Liver (tissue), 9 donors: ENCODE measurements around the gene CNOT11. TPM values are rescaled to one million over a fixed set of nuclear protein-coding genes. Genes with fewer than 3 reads are reported as not detected.

Experiments
- DNase-seq: peaks from one replicate; pipeline ENCODE4 v3.0.0-alpha.2; 2017; ENCODE audit warnings: low spot score
- H3K27ac ChIP-seq, 2 donors: one replicate each; pipeline ENCODE4 v1.7.0; 2013; ENCODE audit warnings: inconsistent platforms in 2 of 2, low read length in 2 of 2, control low read depth in 1 of 2, low read depth in 1 of 2, mild to moderate bottlenecking in 1 of 2
- H3K27me3 ChIP-seq, 4 donors: one replicate each; pipeline versions ENCODE4 v1.6.1 to v1.7.0; 2013; ENCODE audit warnings: low read length in 3 of 4, inconsistent platforms in 1 of 4, mild to moderate bottlenecking in 1 of 4, moderate library complexity in 1 of 4; ENCODE audit not compliant: control insufficient read depth in 4 of 4, insufficient read depth in 4 of 4
- H3K36me3 ChIP-seq, 4 donors: one replicate each; pipeline versions ENCODE4 v1.6.1 to v1.7.0; 2013; ENCODE audit warnings: low read length in 3 of 4, mild to moderate bottlenecking in 3 of 4, low read depth in 1 of 4, moderate library complexity in 1 of 4; ENCODE audit not compliant: control insufficient read depth in 4 of 4, insufficient read depth in 3 of 4
- H3K4me1 ChIP-seq, 4 donors: one replicate each; pipeline versions ENCODE4 v1.6.1 to v1.7.0; 2013; ENCODE audit warnings: low read length in 3 of 4, mild to moderate bottlenecking in 3 of 4, moderate library complexity in 1 of 4; ENCODE audit not compliant: control insufficient read depth in 4 of 4, insufficient read depth in 4 of 4
- H3K4me3 ChIP-seq, 3 donors: one replicate each; pipeline versions ENCODE4 v1.6.1 to v1.7.0; 2013; ENCODE audit warnings: low read length in 3 of 3, control low read depth in 1 of 3, low read depth in 1 of 3, mild to moderate bottlenecking in 1 of 3
- H3K9ac ChIP-seq, 2 donors: one replicate each; pipeline ENCODE4 v1.7.0; 2013; ENCODE audit warnings: low read length in 2 of 2, mild to moderate bottlenecking in 2 of 2, moderate library complexity in 2 of 2, control low read depth in 1 of 2, low read depth in 1 of 2
- H3K9me3 ChIP-seq, 4 donors: one replicate each; pipeline versions ENCODE4 v1.6.1 to v1.7.0; 2013; ENCODE audit warnings: low read length in 3 of 4; ENCODE audit not compliant: control insufficient read depth in 4 of 4
- ATF3 ChIP-seq: IDR thresholded peaks from 2 replicates; pipeline ENCODE4 v1.6.1; 2016; ENCODE audit warnings: antibody characterized with exemption
- CTCF ChIP-seq: fragments of 150-350 bp; IDR thresholded peaks from 2 replicates; pipeline ENCODE4 v1.5.1; 2017; ENCODE audit warnings: improper control_type of control experiment, low read depth, low read length; ENCODE audit not compliant: missing input control
- EGR1 ChIP-seq, 2 donors: IDR thresholded peaks; 2 replicates each; pipeline ENCODE4 v1.6.1; 2016 to 2018; ENCODE audit warnings: antibody characterized with exemption in 2 of 2, low read depth in 2 of 2
- FOXA1 ChIP-seq: IDR thresholded peaks from 2 replicates; pipeline ENCODE4 v1.6.1; 2016; ENCODE audit warnings: antibody characterized with exemption
- FOXA2 ChIP-seq: IDR thresholded peaks from 2 replicates; pipeline ENCODE4 v1.6.1; 2016; ENCODE audit warnings: antibody characterized with exemption
- GABPA ChIP-seq, 2 donors: IDR thresholded peaks in 1 of 2; conservative IDR thresholded peaks in 1 of 2; 2 replicates each; pipeline ENCODE4 v1.6.1; 2016; ENCODE audit warnings: antibody characterized with exemption in 2 of 2, mild to moderate bottlenecking in 1 of 2, moderate library complexity in 1 of 2
- HNF4A ChIP-seq, 2 donors: conservative IDR thresholded peaks; 2 replicates each; pipeline ENCODE4 v1.6.1; 2016; ENCODE audit warnings: antibody characterized with exemption in 2 of 2, mild to moderate bottlenecking in 2 of 2
- HNF4G ChIP-seq: IDR thresholded peaks from 2 replicates; pipeline ENCODE4 v1.6.1; 2016; ENCODE audit warnings: antibody characterized with exemption
- JUND ChIP-seq, 2 donors: IDR thresholded peaks; 2 replicates each; pipeline ENCODE4 v1.6.1; 2016; ENCODE audit warnings: antibody characterized with exemption in 2 of 2
- NR2F2 ChIP-seq: IDR thresholded peaks from 2 replicates; pipeline ENCODE4 v1.6.1; 2016; ENCODE audit warnings: antibody characterized with exemption
- RAD21 ChIP-seq, 2 donors: IDR thresholded peaks; 2 replicates each; pipeline ENCODE4 v1.6.1; 2016; ENCODE audit warnings: antibody characterized with exemption in 2 of 2, mild to moderate bottlenecking in 2 of 2
- REST ChIP-seq: IDR thresholded peaks from 2 replicates; pipeline ENCODE4 v1.6.1; 2016; ENCODE audit warnings: antibody characterized with exemption, mild to moderate bottlenecking
- RXRA ChIP-seq, 2 donors: IDR thresholded peaks; 2 replicates each; pipeline ENCODE4 v1.6.1; 2017 to 2018; ENCODE audit warnings: antibody characterized with exemption in 2 of 2, mild to moderate bottlenecking in 1 of 2
- SP1 ChIP-seq: IDR thresholded peaks from 2 replicates; pipeline ENCODE4 v1.6.1; 2018; ENCODE audit warnings: antibody characterized with exemption, mild to moderate bottlenecking
- TAF1 ChIP-seq: conservative IDR thresholded peaks from 2 replicates; pipeline ENCODE4 v1.6.1; 2016; ENCODE audit warnings: antibody characterized with exemption, mild to moderate bottlenecking
- YY1 ChIP-seq: IDR thresholded peaks from 2 replicates; pipeline ENCODE4 v1.6.1; 2016; ENCODE audit warnings: antibody characterized with exemption, mild to moderate bottlenecking
- ZBTB33 ChIP-seq: IDR thresholded peaks from 2 replicates; pipeline ENCODE4 v1.6.1; 2016; ENCODE audit warnings: antibody characterized with exemption
- WGBS: extraction: QIAGEN DNeasy Blood & Tissue Kit; methylation state at CpG from one replicate; pipeline ENCODE4 v1.1.7; 2013; 5-methylcytosine and 5-hydroxymethylcytosine counted together
- polyA plus RNA-seq, 2 donors: library from polyadenylated mRNA; stranded (reverse) in 1 of 2; unstranded in 1 of 2; fragments of 200-250 nt in 1 of 2; fragments of >200 nt in 1 of 2; fragmentation: Nextera tagmentation in 1 of 2; extraction: Ambion mirVana in 1 of 2; gene quantifications; one replicate each; pipeline versions ENCODE4 v1.2.1 to v1.2.3, GENCODE V29; 2013 to 2015
- total RNA-seq, 2 donors: library from RNA; depleted of rRNA; stranded (reverse); fragments of >200 nt; gene quantifications; one replicate each; pipeline ENCODE4 v1.2.3, GENCODE V29; 2014
- donor health status: healthy.
- donor health status: healthy.
- donor health status: healthy.
- donor health status: healthy.
- donor health status: healthy.

The CNOT11 gene
- total and polyA plus RNA-seq, 4 donors: 9.8 to 14.3 (median 13.5) TPM

GRCh38 chr2:101258804-101259203, 6.1 kb downstream of the CNOT11 start:
- H3K4me3 ChIP-seq: no peak overlapping the region
- H3K27me3 ChIP-seq: no peaks in the 10 kb centered on the region
- peaks cover 2 to 26% (median 18%) of the 10 kb centered on the region in 4 donors for H3K36me3 ChIP-seq
- DNase-seq: no peak
- TF ChIP-seq REST (no peak), GABPA (IDR thresholded peaks at IDR 0.05 in 1 of 2, conservative IDR thresholded peaks at IDR 0.05 in 1 of 2) (no peak), ATF3 (no peak), RXRA (IDR thresholded peaks at IDR 0.05) (no peak), JUND (IDR thresholded peaks at IDR 0.05) (no peak), CTCF (no peak), TAF1 (no peak), RAD21 (IDR thresholded peaks at IDR 0.05) (no peak), EGR1 (IDR thresholded peaks at IDR 0.05; ENCODE audit: low read depth in 2 of 2) (no peak), HNF4G (no peak), FOXA1 (no peak), FOXA2 (no peak)
- WGBS: 94% methylated on average over 8 of the region's 8 CpGs
- no peak overlapping the region for H3K9ac ChIP-seq
- H3K9me3 ChIP-seq: no peaks in the 10 kb centered on the region
- no peak overlapping the region for H3K27ac ChIP-seq
- peaks cover 0 to 24% (median 13%) of the 10 kb centered on the region in 4 donors for H3K4me1 ChIP-seq

GRCh38 chr2:101262142-101262541, 9.5 kb downstream of the CNOT11 start:
- no peak for TF ChIP-seq YY1
- no peak for TF ChIP-seq FOXA1
- no peak for TF ChIP-seq ZBTB33
- no peak for TF ChIP-seq TAF1
- TF ChIP-seq FOXA2: no peak
- no peak for TF ChIP-seq EGR1 (IDR thresholded peaks at IDR 0.05; ENCODE audit: low read depth in 2 of 2)
- no peak for TF ChIP-seq NR2F2
- no peak for TF ChIP-seq ATF3
- TF ChIP-seq HNF4A (conservative IDR thresholded peaks at IDR 0.05): no peak
- no peak for TF ChIP-seq RAD21 (IDR thresholded peaks at IDR 0.05)
- TF ChIP-seq SP1: no peak
- no peak for TF ChIP-seq RXRA (IDR thresholded peaks at IDR 0.05)
- no peak for TF ChIP-seq CTCF
- no peak for TF ChIP-seq GABPA (IDR thresholded peaks at IDR 0.05 in 1 of 2, conservative IDR thresholded peaks at IDR 0.05 in 1 of 2)
- TF ChIP-seq REST: no peak
- TF ChIP-seq JUND (IDR thresholded peaks at IDR 0.05): no peak
- no peak for TF ChIP-seq HNF4G
- 93% methylated on average over 4 of the region's 4 CpGs for WGBS
- DNase-seq: no peak

More at GRCh38 chr2:101262142-101262541, 9.5 kb downstream of the CNOT11 start:
- Histone ChIP-seq H3K27me3 (no peaks in the 10 kb centered on the region), H3K9ac (no peak overlapping the region), H3K36me3 (peaks cover 6 to 47% (median 37%) of the 10 kb centered on the region in 4 donors), H3K4me3 (no peak overlapping the region), H3K4me1 (peaks cover 0 to 11% (median 2%) of the 10 kb centered on the region in 4 donors), H3K9me3 (no peaks in the 10 kb centered on the region), H3K27ac (no peak overlapping the region)
